GM21825 (cell line): ENCODE data around the gene CABLES1.

ENCODE experiments used
- ATAC-seq: cut with Tn5 transposase; IDR thresholded peaks from one replicate; pipeline ENCODE4 v1.9.1; 2021; ENCODE audit warnings: mild to moderate bottlenecking, moderate library complexity; ENCODE audit not compliant: unreplicated experiment

Gene CABLES1

DNA sequence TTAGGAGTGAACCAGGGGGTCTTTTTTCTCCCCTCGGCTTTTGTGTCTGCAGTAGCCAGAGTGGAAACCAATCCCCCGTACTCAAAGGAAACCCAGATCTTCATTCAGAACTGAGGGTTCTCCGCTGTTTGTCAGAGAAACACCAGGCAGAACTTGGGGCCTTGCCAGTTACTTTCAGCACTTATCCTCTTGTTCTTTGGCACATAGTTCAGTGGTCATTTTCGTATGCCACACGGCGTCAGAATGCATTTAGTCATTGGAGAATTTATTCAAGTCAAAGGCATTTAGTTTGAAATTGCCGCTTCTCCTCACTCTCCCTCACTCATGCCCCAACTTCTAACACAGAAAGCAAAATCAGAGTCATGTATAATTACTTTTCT is 102.9 kb downstream of the CABLES1 start:
- no peak for ATAC-seq

DNA sequence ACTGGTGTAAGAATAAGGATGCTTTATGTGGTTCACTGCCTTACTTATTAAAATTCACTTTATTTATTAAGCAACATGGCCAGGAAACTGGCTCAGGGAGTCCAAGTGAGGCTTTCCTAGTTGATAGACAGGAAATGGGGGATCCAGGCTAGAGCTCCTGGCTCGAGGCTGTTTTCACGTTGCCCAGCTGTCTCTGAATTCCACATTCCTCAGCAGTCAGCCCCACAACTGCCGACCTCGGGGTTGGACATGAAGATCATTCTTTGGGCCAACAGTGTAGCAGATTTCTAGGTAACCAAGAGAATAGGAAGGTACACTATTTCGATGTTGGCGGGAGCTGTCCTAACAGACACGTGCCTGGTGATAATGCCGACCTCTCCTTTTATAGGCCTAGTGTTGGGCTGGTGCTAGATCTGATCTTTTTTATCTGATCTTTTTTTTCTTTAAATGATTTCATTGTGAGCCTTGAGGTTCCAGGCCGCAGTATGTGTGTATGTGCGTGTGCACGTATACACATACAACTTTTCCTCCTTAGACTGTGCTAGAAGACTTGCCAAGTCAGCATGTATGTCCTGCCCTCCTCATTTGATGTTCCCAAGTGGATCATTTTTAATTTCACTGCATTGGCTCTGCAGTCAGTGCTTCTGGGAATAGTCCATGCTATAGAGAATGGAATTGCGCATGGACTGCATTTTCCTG is 103.5 kb downstream of the CABLES1 start:
- no peak for ATAC-seq

DNA sequence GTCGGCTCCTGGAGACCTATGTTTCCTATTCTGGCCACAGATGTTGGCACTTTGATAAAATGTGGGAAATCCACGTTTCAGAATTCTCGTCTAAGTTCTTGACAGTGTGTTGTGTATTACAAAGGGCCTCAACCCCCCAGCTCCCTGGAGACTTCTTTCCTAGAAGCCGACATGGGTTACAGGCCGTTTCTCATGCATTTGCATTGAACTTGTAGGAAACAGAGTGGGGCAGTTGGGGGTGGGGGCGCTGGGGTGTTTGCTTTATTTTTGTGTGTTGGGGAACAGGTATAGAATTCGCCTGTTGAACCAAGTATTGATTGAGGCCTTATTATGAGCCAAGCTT is 104.0 kb downstream of the CABLES1 start:
- no peak for ATAC-seq

DNA sequence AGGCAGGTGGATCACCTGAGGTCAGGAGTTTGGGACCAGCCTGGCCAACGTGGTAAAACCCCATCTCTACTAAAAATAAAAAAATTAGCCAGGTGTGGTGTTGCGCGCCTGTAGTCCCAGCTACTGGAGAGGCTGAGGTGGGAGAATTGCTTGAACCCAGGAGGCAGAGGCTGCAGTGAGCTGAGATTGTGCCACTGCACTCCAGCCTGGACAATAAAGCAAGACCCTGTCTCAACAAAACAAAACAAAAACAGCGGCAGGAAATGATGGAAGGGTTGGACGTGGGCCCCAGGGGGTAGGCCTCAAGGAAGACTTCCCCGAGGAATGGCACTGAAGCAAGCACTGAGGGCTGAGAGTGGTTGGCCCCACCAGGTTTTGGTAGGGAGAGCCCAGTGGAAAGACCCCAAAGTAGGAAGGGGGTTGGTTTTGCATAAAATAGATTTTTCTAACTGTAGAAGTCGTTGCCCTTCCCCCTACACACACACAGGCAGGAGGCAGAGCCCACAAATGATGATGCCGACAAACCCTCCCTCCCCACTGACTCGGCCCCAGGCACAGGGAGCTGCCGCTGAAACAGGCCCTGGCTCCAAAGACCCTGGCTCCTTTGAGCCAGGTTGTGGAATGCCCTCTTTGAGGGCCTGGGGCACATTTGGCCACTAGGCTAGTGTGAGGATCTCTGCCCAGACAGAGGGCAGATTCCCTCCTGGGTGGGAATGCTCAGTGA is 104.8 kb downstream of the CABLES1 start:
- no peak for ATAC-seq

DNA sequence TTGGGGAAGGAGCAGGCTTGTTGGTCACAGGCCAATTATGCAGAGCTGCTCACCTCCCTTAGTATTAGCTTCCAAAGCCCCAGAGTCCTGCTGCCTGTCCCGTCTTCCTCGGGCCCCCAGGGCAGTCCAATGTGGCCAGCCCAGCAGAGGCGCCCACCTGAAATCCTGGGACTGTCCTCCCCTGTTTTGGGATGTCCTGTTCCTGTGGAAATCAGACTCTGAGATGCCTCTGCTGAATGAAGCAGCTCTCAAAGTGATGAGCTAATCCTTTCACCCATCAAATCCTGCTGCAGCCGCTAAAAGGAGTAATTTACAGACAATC is 105.3 kb downstream of the CABLES1 start:
- no peak for ATAC-seq

DNA sequence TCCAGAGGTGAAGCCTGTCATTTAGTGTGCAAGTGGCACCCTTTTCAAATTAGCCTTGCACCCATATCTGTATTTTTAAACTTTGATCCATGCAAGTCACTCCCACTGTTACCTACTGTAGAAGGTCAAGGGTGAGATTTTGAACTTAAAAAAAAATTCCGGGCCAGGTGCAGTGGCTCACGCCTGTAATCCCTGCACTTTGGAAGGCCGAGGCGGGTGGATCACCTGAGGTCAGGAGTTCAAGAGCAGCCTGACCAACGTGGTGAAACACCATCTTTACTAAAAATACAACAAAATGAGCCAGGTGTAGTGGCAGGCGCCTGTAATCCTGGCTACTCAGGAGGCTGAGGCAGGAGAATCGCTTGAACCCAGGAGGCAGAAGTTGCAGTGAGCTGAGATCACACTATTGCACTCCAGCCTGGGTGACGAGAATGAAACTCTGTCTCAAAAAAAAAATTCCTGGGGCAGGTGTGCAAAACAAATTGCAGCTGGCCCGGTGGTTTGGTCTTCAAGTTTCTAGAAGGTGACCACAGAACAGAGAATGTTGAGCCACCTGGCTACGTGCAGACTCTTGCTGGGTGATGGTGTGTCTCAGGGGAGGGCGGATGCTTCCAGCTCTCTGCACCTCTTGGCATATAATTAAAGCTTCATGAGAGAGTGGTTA is 106.7 kb downstream of the CABLES1 start:
- peak; percentile 82 for ATAC-seq

DNA sequence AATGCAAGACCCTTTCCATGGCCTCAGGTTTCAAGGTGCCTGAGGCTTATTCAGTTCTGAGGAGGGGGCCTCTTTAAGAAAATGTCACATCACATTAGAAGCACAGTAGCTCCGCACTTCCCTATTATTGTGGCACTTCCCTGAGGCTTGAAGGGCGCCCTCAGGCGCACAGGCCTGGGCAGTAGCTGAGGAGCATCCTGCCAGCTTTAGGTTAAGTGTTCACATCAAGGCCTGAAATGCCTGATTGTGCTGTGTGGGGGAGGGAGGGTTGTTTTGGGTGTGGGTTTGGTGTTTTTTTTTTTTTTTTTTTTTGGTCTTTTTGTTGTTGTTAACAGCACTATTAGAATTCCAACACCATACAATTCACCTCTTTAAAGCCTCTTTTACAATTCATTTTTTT is 107.9 kb downstream of the CABLES1 start:
- ATAC-seq = no peak

DNA sequence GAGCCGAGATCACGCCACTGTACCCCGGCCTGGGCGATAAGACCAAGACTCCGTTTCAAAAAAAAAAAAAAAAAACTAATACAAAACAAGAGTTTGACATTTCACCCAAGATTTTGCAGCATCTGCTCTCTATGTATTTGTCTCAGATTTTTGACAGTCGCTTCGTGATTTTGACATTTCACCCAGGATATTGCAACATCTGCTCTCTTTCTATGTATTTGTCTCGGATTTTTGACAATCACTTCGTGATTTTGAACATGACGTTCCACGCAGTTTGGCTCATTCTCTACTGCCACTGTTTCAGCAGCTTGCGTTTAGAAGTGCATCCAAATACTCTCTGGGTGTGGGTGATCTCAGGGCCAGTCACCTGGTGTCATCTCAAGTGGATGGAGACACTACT is 108.5 kb downstream of the CABLES1 start:
- ATAC-seq = no peak

DNA sequence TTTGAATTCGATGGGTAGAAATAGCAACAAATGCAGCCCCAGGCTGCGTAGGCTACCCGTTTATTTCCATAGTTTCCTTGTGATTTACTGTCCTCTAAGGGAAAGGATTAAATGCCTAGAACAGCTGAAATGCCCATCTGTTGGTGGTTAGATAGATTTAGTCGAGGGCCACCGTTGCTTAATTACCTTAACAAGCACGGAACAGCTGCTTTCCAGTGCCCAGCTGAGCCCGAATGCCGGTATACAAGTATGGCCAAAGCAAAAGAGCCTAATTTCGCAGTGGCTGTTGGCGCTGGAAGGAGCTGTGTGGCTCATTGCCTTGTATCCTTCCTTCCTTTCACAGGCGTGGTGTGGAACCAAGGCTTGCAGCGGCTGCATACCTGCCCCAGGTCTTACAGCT is 109.1 kb downstream of the CABLES1 start:
- no peak for ATAC-seq

DNA sequence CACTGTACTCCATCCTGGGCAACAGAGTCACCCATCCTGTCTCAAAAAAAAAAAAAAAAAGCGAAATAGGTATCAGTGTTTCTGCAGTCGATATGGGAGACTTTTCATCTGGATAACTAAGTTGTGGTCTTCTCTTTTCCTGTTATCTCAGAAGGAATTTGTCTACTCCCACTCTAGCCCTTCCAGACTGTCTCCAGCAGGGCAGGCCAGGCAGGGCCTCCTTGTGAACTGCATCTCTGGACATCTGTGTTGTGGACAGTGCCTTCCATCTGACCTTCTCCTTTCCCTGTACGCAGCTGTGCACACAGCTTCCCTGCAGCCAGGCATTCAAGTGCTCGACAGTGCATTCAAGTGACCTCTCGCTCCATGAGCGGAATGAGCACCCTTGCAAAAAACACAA is 110.2 kb downstream of the CABLES1 start:
- no peak for ATAC-seq

DNA sequence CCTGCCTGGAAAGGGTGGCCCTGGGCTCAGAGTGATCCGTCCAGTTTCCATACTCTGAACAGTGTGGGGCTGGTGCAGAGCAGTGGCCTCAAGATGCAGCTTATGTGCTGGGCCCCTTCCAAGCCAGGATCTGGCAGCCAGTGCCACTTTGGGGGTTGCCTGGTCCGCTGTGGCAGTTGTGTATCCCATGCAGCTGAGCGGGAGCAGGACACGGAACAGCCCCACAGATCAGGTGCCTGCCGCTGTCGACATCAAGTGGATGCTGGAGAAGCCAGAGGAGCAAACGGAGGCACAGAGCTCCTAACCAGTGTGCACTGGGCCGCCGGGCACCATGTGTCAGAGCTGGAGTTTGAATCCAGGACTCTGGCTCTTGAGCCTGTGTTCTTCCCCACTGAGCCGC is 112.0 kb downstream of the CABLES1 start:
- ATAC-seq = no peak

DNA sequence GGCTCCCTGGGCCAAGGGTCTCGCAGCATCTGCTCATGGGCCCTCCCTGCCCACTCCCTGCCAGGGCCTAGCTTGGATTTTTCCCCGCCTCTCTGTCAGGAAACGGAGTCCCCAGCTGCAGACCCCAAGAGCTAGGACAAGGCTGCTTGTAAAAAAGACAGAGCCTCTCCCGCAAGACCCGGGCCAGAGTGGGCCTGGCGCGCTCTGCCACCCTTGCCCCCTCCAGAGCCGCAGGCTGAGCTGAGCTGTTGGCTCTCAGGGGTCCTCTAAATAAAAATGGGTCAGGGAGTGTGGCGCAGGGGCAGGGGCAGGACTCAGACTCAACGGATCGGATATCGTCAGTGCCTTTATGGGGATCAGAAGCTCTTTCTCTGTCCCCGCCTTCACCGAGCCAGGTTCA is 112.6 kb downstream of the CABLES1 start:
- ATAC-seq = no peak

DNA sequence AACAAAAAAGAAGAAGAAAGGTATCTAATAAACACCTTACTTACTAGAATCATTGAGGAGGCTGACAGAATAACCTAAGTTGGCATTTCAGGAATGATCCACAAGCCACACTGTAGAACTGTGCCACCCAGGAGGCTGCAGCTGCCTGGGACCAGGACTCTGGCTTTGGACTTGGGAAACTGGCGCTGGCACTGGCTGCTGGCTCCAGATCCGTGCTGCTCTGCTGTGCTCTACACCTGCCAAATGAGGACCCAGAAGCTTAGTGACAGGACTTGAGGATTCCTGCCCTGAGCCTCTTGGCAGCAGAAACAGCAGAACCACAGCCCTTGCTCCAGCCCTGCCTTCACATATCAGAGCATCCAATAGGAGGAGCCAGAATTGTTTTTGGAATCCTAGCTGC is 113.5 kb downstream of the CABLES1 start:
- no peak for ATAC-seq

DNA sequence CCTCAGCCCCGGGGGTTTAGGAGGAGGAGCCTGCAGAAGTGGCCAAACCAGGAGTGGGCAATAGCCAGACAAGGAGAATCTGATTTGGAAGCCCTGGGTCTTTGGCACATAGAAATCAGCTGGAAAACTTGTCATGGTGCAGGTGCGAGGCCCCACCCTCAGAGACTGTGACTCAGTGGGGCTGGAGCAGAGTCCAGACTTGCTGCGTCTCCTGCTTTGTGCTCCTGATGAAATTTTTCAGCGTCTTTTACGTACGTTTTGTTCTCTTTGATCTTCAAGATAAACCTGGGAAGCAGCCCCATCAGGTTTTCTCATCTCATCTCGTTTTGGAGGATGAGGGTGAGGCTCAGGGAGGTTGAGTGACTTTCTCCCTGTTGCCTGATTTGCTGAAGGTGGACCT is 114.1 kb downstream of the CABLES1 start:
- no peak for ATAC-seq

DNA sequence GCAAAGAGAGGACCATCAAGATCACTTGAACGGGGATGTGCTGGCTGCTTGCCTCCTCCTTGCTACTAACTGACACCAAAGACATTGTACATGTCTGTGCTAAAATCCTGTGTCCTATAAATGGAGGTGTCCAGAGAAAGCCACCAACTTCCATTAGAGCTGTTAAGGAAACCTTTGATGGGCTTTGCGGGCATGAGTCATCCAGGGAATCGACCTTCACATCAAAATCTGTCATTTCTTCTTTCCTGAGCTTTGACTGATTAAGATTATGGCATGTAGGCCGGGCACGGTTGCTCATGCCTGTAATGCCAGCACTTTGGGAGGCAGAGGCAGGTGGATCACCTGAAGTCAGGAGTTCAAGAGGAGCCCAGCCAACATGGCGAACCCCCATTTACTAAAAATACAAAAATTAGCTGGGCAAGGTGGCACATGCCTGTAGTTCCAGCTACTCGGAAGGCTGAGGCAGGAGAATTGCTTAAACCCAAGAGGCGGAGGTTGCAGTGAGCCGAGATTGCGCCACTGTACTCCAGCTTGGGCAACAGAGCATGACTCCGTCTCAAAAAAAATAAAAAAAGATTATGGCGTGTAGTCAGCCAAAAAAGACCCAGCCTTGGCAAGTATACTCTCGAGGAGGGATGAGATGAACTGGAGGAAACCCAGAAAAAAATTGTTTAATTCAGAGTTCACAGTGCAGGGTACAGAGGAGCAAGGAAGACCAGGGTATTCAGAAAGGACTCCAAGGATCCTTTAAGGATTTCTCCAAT is 115.8 kb downstream of the CABLES1 start:
- no peak for ATAC-seq

DNA sequence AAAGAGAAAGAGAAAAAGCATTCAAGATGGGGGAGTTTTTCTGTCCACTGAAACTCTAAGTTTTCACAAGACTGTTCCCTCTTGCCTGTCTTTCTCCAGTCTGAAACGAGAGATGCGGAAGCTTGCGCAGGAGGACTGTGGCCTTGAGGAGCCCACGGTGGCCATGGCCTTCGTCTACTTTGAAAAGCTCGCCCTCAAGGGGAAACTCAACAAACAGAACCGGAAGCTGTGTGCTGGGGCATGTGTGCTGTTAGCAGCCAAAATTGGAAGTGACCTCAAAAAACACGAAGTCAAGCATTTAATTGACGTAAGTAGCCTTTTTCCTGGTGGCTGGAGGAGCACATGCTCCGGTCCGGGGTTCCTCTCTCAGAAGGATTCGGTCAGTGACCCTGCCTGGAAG is 118.3 kb downstream of the CABLES1 start:
- no peak for ATAC-seq

DNA sequence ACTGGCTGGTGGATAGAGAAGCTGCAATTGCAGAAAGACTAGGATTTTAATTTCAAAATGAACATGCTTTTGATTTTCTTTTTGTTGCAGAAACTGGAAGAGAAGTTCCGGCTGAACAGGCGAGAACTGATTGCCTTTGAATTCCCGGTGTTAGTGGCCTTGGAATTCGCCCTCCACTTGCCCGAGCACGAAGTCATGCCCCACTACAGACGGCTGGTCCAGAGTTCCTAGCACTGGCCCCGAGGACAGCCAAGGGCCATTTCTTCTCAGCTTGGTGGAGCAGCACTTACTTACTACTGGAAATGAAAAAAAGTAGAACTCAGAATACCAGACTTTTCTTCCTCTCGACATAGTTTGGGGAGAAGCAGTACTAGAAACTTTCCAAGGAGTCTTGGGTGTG is 121.9 kb downstream of the CABLES1 start:
- no peak for ATAC-seq

DNA sequence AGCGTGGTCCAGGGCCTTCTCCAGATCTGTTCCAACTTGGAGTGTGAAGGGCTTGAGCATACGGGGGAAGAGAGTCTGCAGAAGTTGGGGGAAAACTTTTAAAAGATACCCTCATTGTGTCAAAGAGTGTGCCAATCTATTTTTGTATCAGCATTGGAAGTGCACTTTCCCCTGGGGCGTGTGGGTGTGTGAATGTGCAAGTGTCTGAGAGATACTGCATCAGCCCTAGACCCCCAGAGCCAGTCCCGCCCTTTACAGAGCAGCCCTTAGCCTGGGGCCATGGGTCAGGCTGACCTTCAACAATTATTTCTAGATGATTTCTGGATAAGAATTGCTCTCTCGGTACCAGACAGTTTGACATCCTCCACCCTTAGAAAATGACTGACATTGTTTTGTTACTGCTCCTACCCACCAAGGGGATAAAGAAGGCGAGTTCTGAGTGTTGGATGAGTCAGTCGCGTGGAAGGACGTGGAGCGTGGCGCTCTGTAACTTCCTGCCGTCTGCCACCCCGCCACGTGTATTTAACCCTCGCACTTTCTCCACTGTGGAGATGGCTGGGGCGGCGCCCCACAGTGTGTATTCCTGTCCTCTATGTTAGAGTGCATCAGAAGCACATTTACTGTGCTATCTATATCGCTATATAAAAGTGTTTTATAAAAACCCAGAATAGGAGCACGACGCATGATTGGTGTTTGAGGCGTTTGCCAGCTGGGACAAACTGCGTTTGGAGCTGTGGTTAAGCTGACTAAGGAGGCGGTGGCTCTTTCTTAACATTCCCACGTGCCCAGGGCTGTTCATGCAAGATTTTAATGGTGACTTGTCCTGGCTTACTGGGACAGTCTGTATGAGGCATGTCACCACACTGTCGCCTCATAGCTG is 122.6 kb downstream of the CABLES1 start:
- ATAC-seq = no peak

DNA sequence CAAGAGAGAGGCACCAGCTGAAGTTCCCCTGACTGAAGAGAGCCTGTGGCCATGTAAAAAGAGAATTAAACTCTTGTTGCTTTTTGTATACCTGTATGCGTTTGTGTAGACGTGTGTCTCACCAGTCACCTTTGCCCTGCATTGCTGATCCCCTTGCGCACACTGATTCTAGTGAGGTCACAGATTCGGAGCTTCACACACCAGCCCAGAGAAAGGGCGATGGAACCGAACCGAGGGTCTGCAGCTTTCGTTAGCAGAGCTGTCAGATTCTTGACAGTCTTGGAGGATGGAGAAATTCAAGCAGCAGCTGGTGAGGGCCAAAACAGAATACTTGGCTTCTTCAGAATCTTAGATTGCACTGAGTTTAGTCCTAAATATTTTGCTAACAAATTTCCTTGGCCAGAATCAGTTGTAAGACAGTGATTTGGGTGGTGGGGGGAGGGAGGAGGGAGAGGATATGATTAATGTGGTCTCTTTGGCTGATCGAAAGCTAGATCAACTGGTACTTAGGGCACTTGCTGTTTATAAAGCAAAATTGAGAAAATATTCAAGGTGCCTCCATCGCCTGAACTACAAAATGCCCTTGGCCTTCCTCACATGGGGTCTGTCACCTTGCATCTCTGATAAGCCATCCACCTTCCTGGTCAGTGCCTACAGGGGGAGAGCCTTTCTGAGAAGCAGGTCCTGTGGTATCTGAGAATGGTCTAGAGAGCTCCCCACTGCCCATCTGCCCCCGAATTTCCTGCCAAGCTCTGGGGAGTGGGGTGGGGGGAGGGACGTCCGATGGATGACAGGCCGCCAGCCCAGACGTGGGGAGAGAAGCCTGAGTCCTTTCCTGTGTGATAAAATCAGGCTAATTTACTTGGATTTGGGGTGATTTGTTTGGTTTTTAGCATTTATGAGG is 123.5 kb downstream of the CABLES1 start:
- no peak for ATAC-seq
